DND-41 (cell line): Measurements from ENCODE around the gene APOF.

ENCODE experiments used
- ATAC-seq: fragments of 200-7000 bp; cut with Tn5 transposase; 3 replicates; pipeline ENCODE4 v1.9.1; 2021; ENCODE audit warnings: low read depth; ENCODE audit not compliant: insufficient read depth
- DNase-seq: peaks from one replicate; pipeline ENCODE4 v3.0.0-alpha.2; 2020
- H2AFZ ChIP-seq: 2 replicates; pipeline ENCODE4 v1.6.0; 2012; ENCODE audit warnings: low read depth, low read length
- H3K27ac ChIP-seq: 2 replicates; pipeline ENCODE4 v1.5.1; 2012; ENCODE audit warnings: low read length, inconsistent platforms
- H3K27me3 ChIP-seq: fragments of 200-600 bp; sonication (generic); 2 replicates; pipeline ENCODE4 v1.6.0; 2012; ENCODE audit warnings: low read length, mild to moderate bottlenecking, inconsistent platforms; ENCODE audit not compliant: insufficient read depth, poor library complexity
- H3K36me3 ChIP-seq: 2 replicates; pipeline ENCODE4 v1.5.1; 2012; ENCODE audit warnings: low read length, inconsistent platforms; ENCODE audit not compliant: insufficient read depth
- H3K4me1 ChIP-seq: 2 replicates; pipeline ENCODE4 v1.5.1; 2012; ENCODE audit warnings: mild to moderate bottlenecking, low read length; ENCODE audit not compliant: insufficient read depth
- H3K4me2 ChIP-seq: 2 replicates; pipeline ENCODE4 v1.6.0; 2012; ENCODE audit warnings: mild to moderate bottlenecking, moderate library complexity, low read length, inconsistent platforms; ENCODE audit not compliant: insufficient read depth
- H3K4me3 ChIP-seq, 2 experiments: fragments of 200-600 bp in 1 of 2; shearing (Covaris generic) in 1 of 2; 2 replicates each; pipeline ENCODE4 v1.5.1; 2012 to 2016; ENCODE audit warnings: inconsistent platforms in 2 of 2, low read length in 2 of 2, mild to moderate bottlenecking in 2 of 2, low read depth in 1 of 2, moderate library complexity in 1 of 2
- H3K79me2 ChIP-seq: 2 replicates; pipeline ENCODE4 v1.6.0; 2012; ENCODE audit warnings: low read length, inconsistent platforms; ENCODE audit not compliant: insufficient read depth
- H3K9ac ChIP-seq: 2 replicates; pipeline ENCODE4 v1.6.0; 2012; ENCODE audit warnings: low read depth, mild to moderate bottlenecking, inconsistent platforms, low read length, moderate library complexity
- H3K9me3 ChIP-seq: 2 replicates; pipeline ENCODE4 v1.5.1; 2012; ENCODE audit warnings: low read length, moderate library complexity, mild to moderate bottlenecking, inconsistent platforms; ENCODE audit not compliant: insufficient read depth, severe bottlenecking
- H4K20me1 ChIP-seq: 2 replicates; pipeline ENCODE4 v1.6.0; 2012; ENCODE audit warnings: low read length; ENCODE audit not compliant: insufficient read depth
- CTCF ChIP-seq: IDR thresholded peaks from 2 replicates; pipeline ENCODE4 v1.5.1; 2012; ENCODE audit warnings: borderline replicate concordance, low read length, moderate library complexity, mild to moderate bottlenecking; ENCODE audit not compliant: poor library complexity, severe bottlenecking; ENCODE audit errors: extremely low read depth
- EZH2 ChIP-seq: IDR thresholded peaks from 3 replicates; pipeline ENCODE4 v1.6.1; 2012; ENCODE audit warnings: borderline replicate concordance, low read depth, mild to moderate bottlenecking, moderate library complexity, low read length, inconsistent platforms; ENCODE audit not compliant: severe bottlenecking

The APOF gene

GRCh38 chr12:56398324-56398723 lies 35.7 kb upstream of the APOF start:
- ATAC-seq = no peak
- Histone ChIP-seq H3K27ac (no peak overlapping the region), H3K4me2 (no peak overlapping the region), H3K9ac (no peak overlapping the region), H3K27me3 (no peaks in the 10 kb centered on the region), H3K9me3 (no peaks in the 10 kb centered on the region), H3K4me3 (no peak overlapping the region), H3K36me3 (no peaks in the 10 kb centered on the region), H4K20me1 (no peaks in the 10 kb centered on the region), H3K79me2 (no peaks in the 10 kb centered on the region), H3K4me1 (no peaks in the 10 kb centered on the region), H2AFZ (no peak overlapping the region)
- no peak for DNase-seq
- TF ChIP-seq EZH2 = no peak
- TF ChIP-seq CTCF = no peak

GRCh38 chr12:56392331-56392730 lies 29.7 kb upstream of the APOF start:
- TF ChIP-seq CTCF (no peak), EZH2 (no peak)
- H3K27ac ChIP-seq = no peak overlapping the region
- no peaks in the 10 kb centered on the region for H3K9me3 ChIP-seq
- no peak overlapping the region for H3K9ac ChIP-seq
- no peak overlapping the region for H3K4me2 ChIP-seq
- ATAC-seq = no peak
- H3K79me2 ChIP-seq = no peaks in the 10 kb centered on the region
- H3K27me3 ChIP-seq = no peaks in the 10 kb centered on the region
- H3K4me3 ChIP-seq = no peak overlapping the region
- no peak for DNase-seq
- no peaks in the 10 kb centered on the region for H4K20me1 ChIP-seq
- H2AFZ ChIP-seq = no peak overlapping the region
- H3K36me3 ChIP-seq = no peaks in the 10 kb centered on the region
- H3K4me1 ChIP-seq = no peaks in the 10 kb centered on the region

GRCh38 chr12:56391721-56392120 lies 29.1 kb upstream of the APOF start:
- H3K27ac ChIP-seq = no peak overlapping the region
- H3K4me1 ChIP-seq = no peaks in the 10 kb centered on the region
- no peak for TF ChIP-seq EZH2
- TF ChIP-seq CTCF = no peak
- H2AFZ ChIP-seq = no peak overlapping the region
- no peak overlapping the region for H3K4me2 ChIP-seq
- H3K9me3 ChIP-seq = no peaks in the 10 kb centered on the region
- no peak for ATAC-seq
- no peaks in the 10 kb centered on the region for H3K27me3 ChIP-seq
- H3K79me2 ChIP-seq = no peaks in the 10 kb centered on the region
- H3K4me3 ChIP-seq = no peak overlapping the region
- no peak for DNase-seq
- no peaks in the 10 kb centered on the region for H3K36me3 ChIP-seq
- H4K20me1 ChIP-seq = no peaks in the 10 kb centered on the region
- no peak overlapping the region for H3K9ac ChIP-seq

GRCh38 chr12:56389412-56389811 lies 26.8 kb upstream of the APOF start:
- H3K9ac ChIP-seq = no peak overlapping the region
- no peaks in the 10 kb centered on the region for H3K9me3 ChIP-seq
- ATAC-seq (no peak), DNase-seq (no peak)
- no peaks in the 10 kb centered on the region for H3K36me3 ChIP-seq
- H3K27ac ChIP-seq = no peak overlapping the region
- no peak overlapping the region for H3K4me3 ChIP-seq
- H4K20me1 ChIP-seq = no peaks in the 10 kb centered on the region
- H3K27me3 ChIP-seq = no peaks in the 10 kb centered on the region
- H2AFZ ChIP-seq = no peak overlapping the region
- H3K4me2 ChIP-seq = no peak overlapping the region
- TF ChIP-seq EZH2 = no peak
- TF ChIP-seq CTCF = no peak
- H3K79me2 ChIP-seq = no peaks in the 10 kb centered on the region
- H3K4me1 ChIP-seq = no peaks in the 10 kb centered on the region
